Stimulated activated CD8-positive, alpha-beta memory T cell treated with anti-CD3 and anti-CD28 coated beads, Interleukin-7, amount 100 ng/mL, for 48 hours (primary cell): ENCODE data around the gene PYGL.
"Not testable (repeated sequence)": the region's sequence is repeated elsewhere in the genome, so short reads cannot be mapped to it uniquely, and the experiment has no call there.

Source experiments
- DNase-seq, 2 donors: peaks; one replicate each; pipeline ENCODE4 v3.0.0-alpha.2; 2020; ENCODE audit warnings: low read depth in 1 of 2; ENCODE audit errors: extremely low read depth in 1 of 2

The PYGL gene

GRCh38 chr14:50943943-50944646, at the start of gene PYGL:
PYGL (minus strand) TSS chr14:50944483; CDS start chr14:50944403, 80 bp downstream.
- DNase-seq, result no peak

GRCh38 chr14:50985859-50986331, 41.6 kb upstream of the PYGL start:
- no peak for DNase-seq

GRCh38 chr14:50985124-50985858, 41.0 kb upstream of the PYGL start:
- no peak for DNase-seq

GRCh38 chr14:50984036-50984710, 39.9 kb upstream of the PYGL start:
- DNase-seq, result no peak

GRCh38 chr14:50979941-50980850, 35.9 kb upstream of the PYGL start:
- no peak for DNase-seq

- no peak for DNase-seq
These were observed 34.6 kb upstream of the PYGL start for GRCh38 chr14:50978888-50979287.

- DNase-seq, result no peak
These were observed 34.2 kb upstream of the PYGL start for GRCh38 chr14:50978529-50978871.

- no peak for DNase-seq
These were observed 33.7 kb upstream of the PYGL start for GRCh38 chr14:50977863-50978528.

GRCh38 chr14:50974118-50974517, 29.8 kb upstream of the PYGL start:
- no peak for DNase-seq

- DNase-seq, result no peak
These were observed 28.5 kb upstream of the PYGL start for GRCh38 chr14:50972734-50973133.

GRCh38 chr14:50970886-50971781, 26.9 kb upstream of the PYGL start:
- no peak for DNase-seq

- DNase-seq, result no peak
These were observed 23.5 kb upstream of the PYGL start for GRCh38 chr14:50967790-50968189.

- no peak for DNase-seq
These were observed 22.8 kb upstream of the PYGL start for GRCh38 chr14:50967103-50967502.

GRCh38 chr14:50964683-50965390, 20.6 kb upstream of the PYGL start:
- no peak for DNase-seq

- no peak for DNase-seq
These were observed 19.6 kb upstream of the PYGL start for GRCh38 chr14:50963919-50964318.

GRCh38 chr14:50961605-50962221, 17.4 kb upstream of the PYGL start:
- DNase-seq, result no peak

GRCh38 chr14:50957296-50957695, 13.0 kb upstream of the PYGL start:
- no peak for DNase-seq

- not testable (repeated sequence) for DNase-seq
These were observed 12.1 kb upstream of the PYGL start for GRCh38 chr14:50956421-50956820.
